Measurements from ENCODE around the gene RNF212B. TPM values are rescaled to one million over a fixed set of nuclear protein-coding genes. Genes with fewer than 3 reads are reported as not detected.
"Not testable (repeated sequence)": the region's sequence is repeated elsewhere in the genome, so short reads cannot be mapped to it uniquely, and the experiment has no call there.

Gene RNF212B
- not detected in 2 replicates for polyA plus RNA-seq (2011; rRNA removed)
- polyA minus RNA-seq (2011; rRNA and poly(A)+ RNA removed) = not detected in 2 replicates

GRCh38 chr14:23237772-23238594 lies at the start of gene RNF212B:
TSS of gene RNF212B (plus strand) at chr14:23237936. CDS start at chr14:23240346, 2,410 bp downstream.
- POLR2A ChIA-PET = interaction anchor here (0.6 kb wide), 1 partner anchor 9 kb away, joined by 3 read pairs; no protein-coding TSS in a partner anchor

GRCh38 chr14:23193432-23193831 lies 44.3 kb upstream of the RNF212B start:
- no peak for TF ChIP-seq CTCF (IDR thresholded peaks at IDR 0.05; ENCODE audit: insufficient read depth, low read depth, low read length)
- POLR2A ChIA-PET = no interaction called here

More at GRCh38 chr14:23237772-23238594, at the start of gene RNF212B:
- Histone ChIP-seq H3K36me3 (ENCODE audit: control insufficient read depth, insufficient read depth, low read length) (no peaks in the 10 kb centered on the region), H3K27me3 (ENCODE audit: control insufficient read depth, insufficient read depth, low read length) (peaks cover 1% of the 10 kb centered on the region; the same call in 1 of the 2 replicates), H3K4me3 (ENCODE audit: low read depth, low read length) (peak within 1 kb of the TSS; percentile 12; the same call in 1 of the 2 replicates)
- TF ChIP-seq CTCF (IDR thresholded peaks at IDR 0.05; ENCODE audit: insufficient read depth, low read depth, low read length) = no peak
- CTCF ChIA-PET = interaction anchor here (1.0 kb wide), 1 partner anchor 11 kb away, joined by 3 read pairs; no protein-coding TSS in a partner anchor
- peak; percentile 3 for DNase-seq (ENCODE audit: low read depth)

GRCh38 chr14:23195552-23196101 lies 42.1 kb upstream of the RNF212B start:
- TF ChIP-seq CTCF (IDR thresholded peaks at IDR 0.05; ENCODE audit: insufficient read depth, low read depth, low read length) = no peak
- H3K27me3 ChIP-seq (ENCODE audit: control insufficient read depth, insufficient read depth, low read length) = no peaks in the 10 kb centered on the region
- H3K4me3 ChIP-seq (ENCODE audit: low read depth, low read length) = no peak overlapping the region
- ChIA-PET POLR2A (no interaction called here), CTCF (interaction anchor here (0.5 to 2.7 kb wide), 6 partner anchors 8 to 201 kb away, joined by 3 to 19 read pairs (median 4); no protein-coding TSS in a partner anchor)
- no peaks in the 10 kb centered on the region for H3K36me3 ChIP-seq (ENCODE audit: control insufficient read depth, insufficient read depth, low read length)
- no peak for DNase-seq (ENCODE audit: low read depth)

More at GRCh38 chr14:23193432-23193831, 44.3 kb upstream of the RNF212B start:
- H3K36me3 ChIP-seq (ENCODE audit: control insufficient read depth, insufficient read depth, low read length) = no peaks in the 10 kb centered on the region
- no peak overlapping the region for H3K4me3 ChIP-seq (ENCODE audit: low read depth, low read length)
- H3K27me3 ChIP-seq (ENCODE audit: control insufficient read depth, insufficient read depth, low read length) = peaks cover 1% of the 10 kb centered on the region; the same call in 1 of the 2 replicates
- DNase-seq (ENCODE audit: low read depth) = no peak
- CTCF ChIA-PET = interaction anchor here (1.5 kb wide), 1 partner anchor 72 kb away, joined by 7 read pairs; no protein-coding TSS in a partner anchor

- H3K4me3 ChIP-seq (ENCODE audit: low read depth, low read length); H3K27me3 ChIP-seq (ENCODE audit: control insufficient read depth, insufficient read depth, low read length); H3K36me3 ChIP-seq (ENCODE audit: control insufficient read depth, insufficient read depth, low read length); POLR2A ChIA-PET; DNase-seq (ENCODE audit: low read depth): not testable (repeated sequence)
- CTCF ChIA-PET = interaction anchor here (1.3 to 2.7 kb wide), 2 partner anchors 10 to 75 kb away, joined by 5 to 19 read pairs; no protein-coding TSS in a partner anchor
Measured at GRCh38 chr14:23196487-23196886, 41.2 kb upstream of the RNF212B start.

- CTCF ChIA-PET = interaction anchor here (0.7 to 2.5 kb wide), 3 partner anchors 12 to 79 kb away, joined by 3 to 9 read pairs (median 3); no protein-coding TSS in a partner anchor
- POLR2A ChIA-PET; H3K27me3 ChIP-seq (ENCODE audit: control insufficient read depth, insufficient read depth, low read length); H3K36me3 ChIP-seq (ENCODE audit: control insufficient read depth, insufficient read depth, low read length); DNase-seq (ENCODE audit: low read depth); H3K4me3 ChIP-seq (ENCODE audit: low read depth, low read length): not testable (repeated sequence)
Measured at GRCh38 chr14:23199141-23199540, 38.6 kb upstream of the RNF212B start.

GRCh38 chr14:23202001-23202400 lies 35.7 kb upstream of the RNF212B start:
- Histone ChIP-seq H3K36me3 (ENCODE audit: control insufficient read depth, insufficient read depth, low read length) (no peaks in the 10 kb centered on the region), H3K4me3 (ENCODE audit: low read depth, low read length) (no peak overlapping the region), H3K27me3 (ENCODE audit: control insufficient read depth, insufficient read depth, low read length) (no peaks in the 10 kb centered on the region)
- ChIA-PET POLR2A (no interaction called here), CTCF (interaction anchor here (0.8 to 1.9 kb wide), 3 partner anchors 10 to 81 kb away, joined by 3 to 13 read pairs (median 4); no protein-coding TSS in a partner anchor)
- DNase-seq (ENCODE audit: low read depth) = no peak
- TF ChIP-seq CTCF (IDR thresholded peaks at IDR 0.05; ENCODE audit: insufficient read depth, low read depth, low read length) = no peak
